Smooth muscle cell (in vitro differentiated cells): ENCODE measurements around the gene B4GALNT1. TPM values are rescaled to one million over a fixed set of nuclear protein-coding genes. Genes with fewer than 3 reads are reported as not detected.

ENCODE experiments used
- DNase-seq: peaks from one replicate; lab custom pipeline; 2025; ENCODE audit not compliant: unreplicated experiment; lab: John Stamatoyannopoulos, UW
- H2AFZ ChIP-seq: fragments of 200-600 bp; sonication (generic); 2 replicates; pipeline ENCODE4 v1.6.0; 2016; ENCODE audit warnings: antibody characterized with exemption, low read depth, mild to moderate bottlenecking
- H3F3A ChIP-seq: fragments of 200-600 bp; sonication (generic); 2 replicates; pipeline ENCODE4 v1.6.0; 2017; ENCODE audit warnings: antibody characterized with exemption, low read depth
- H3K27ac ChIP-seq: fragments of 200-600 bp; sonication (generic); 2 replicates; pipeline ENCODE4 v1.5.1; 2016; ENCODE audit warnings: low read depth, mild to moderate bottlenecking
- H3K27me3 ChIP-seq: fragments of 200-600 bp; sonication (generic); 2 replicates; pipeline ENCODE4 v1.6.1; 2016; ENCODE audit warnings: low read depth, mild to moderate bottlenecking
- H3K36me3 ChIP-seq: fragments of 200-600 bp; sonication (generic); 2 replicates; pipeline ENCODE4 v1.5.1; 2016; ENCODE audit warnings: low read depth
- H3K4me1 ChIP-seq: fragments of 200-600 bp; sonication (generic); 2 replicates; pipeline ENCODE4 v1.5.1; 2016; ENCODE audit warnings: low read depth
- H3K4me2 ChIP-seq: fragments of 200-600 bp; sonication (generic); 2 replicates; pipeline ENCODE4 v1.6.0; 2016; ENCODE audit warnings: mild to moderate bottlenecking
- H3K4me3 ChIP-seq: fragments of 200-600 bp; sonication (generic); 2 replicates; pipeline ENCODE4 v1.5.1; 2016; ENCODE audit warnings: mild to moderate bottlenecking
- H3K79me2 ChIP-seq: fragments of 200-600 bp; sonication (generic); 2 replicates; pipeline ENCODE4 v1.6.0; 2016; ENCODE audit warnings: low read depth, mild to moderate bottlenecking
- H3K9ac ChIP-seq: fragments of 200-600 bp; sonication (generic); 2 replicates; pipeline ENCODE4 v1.6.0; 2016; ENCODE audit warnings: low read depth
- H3K9me3 ChIP-seq: fragments of 200-600 bp; sonication (generic); replicated peaks from 2 replicates; pipeline ENCODE4 v1.5.1; 2016; ENCODE audit warnings: low read depth
- H4K20me1 ChIP-seq: fragments of 200-600 bp; sonication (generic); 2 replicates; pipeline ENCODE4 v1.6.0; 2016; ENCODE audit warnings: low read depth
- CTCF ChIP-seq: fragments of 200-600 bp; sonication (generic); IDR thresholded peaks from 2 replicates; pipeline ENCODE4 v1.5.1; 2017; ENCODE audit warnings: borderline replicate concordance, mild to moderate bottlenecking, antibody characterized with exemption; ENCODE audit not compliant: insufficient read depth, poor library complexity, severe bottlenecking
- WGBS: methylation state at CpG from one replicate; pipeline ENCODE4 v1.1.7; 2016; ENCODE audit warnings: low lambda C conversion rate; 5-methylcytosine and 5-hydroxymethylcytosine counted together
- polyA plus RNA-seq: library from polyadenylated mRNA; unstranded; fragments of >200 nt; fragmentation: Nextera tagmentation; extraction: Ambion mirVana; gene quantifications from 2 replicates; pipeline ENCODE4 v1.2.1, GENCODE V29; 2016
- total RNA-seq: library from RNA; depleted of rRNA; stranded (reverse); fragments of >200 nt; gene quantifications from 2 replicates; pipeline ENCODE4 v1.2.3, GENCODE V29; 2014

Gene B4GALNT1
- total and polyA plus RNA-seq, 2 experiments from 2014 or later = 1.8 to 5.6 TPM

DNA sequence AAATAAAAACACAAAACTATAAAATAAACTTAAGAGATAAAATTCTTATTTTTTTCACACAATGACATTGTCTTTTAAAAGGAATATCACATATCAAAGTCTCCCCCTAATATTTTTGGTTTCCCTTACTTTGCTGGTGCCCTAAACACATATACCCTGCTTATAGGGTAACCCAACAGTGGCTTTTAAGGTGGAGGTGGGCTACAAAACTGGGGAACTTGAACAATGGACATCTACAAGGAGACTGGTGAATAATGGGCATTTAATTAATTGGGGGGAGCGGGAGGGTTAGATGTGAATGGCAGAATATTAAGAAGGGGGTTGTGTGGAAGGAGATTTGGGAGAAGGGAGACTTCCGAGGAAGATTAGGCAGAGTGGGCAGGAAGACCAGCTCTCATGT is 9.6 kb downstream of the B4GALNT1 start:
- no peak overlapping the region for H3K9ac ChIP-seq
- 86% methylated on average over 2 of the region's 2 CpGs for WGBS
- peaks cover 16% of the 10 kb centered on the region for H3K4me1 ChIP-seq
- no peaks in the 10 kb centered on the region for H3K79me2 ChIP-seq
- H4K20me1 ChIP-seq = no peaks in the 10 kb centered on the region
- no peak overlapping the region for H3K4me2 ChIP-seq
- no peak for TF ChIP-seq CTCF
- H3K4me3 ChIP-seq = no peak overlapping the region
- H3K36me3 ChIP-seq = no peaks in the 10 kb centered on the region
- no peak overlapping the region for H3K27ac ChIP-seq
- H3K27me3 ChIP-seq = peaks cover 98% of the 10 kb centered on the region
- H3K9me3 ChIP-seq = no peaks in the 10 kb centered on the region
- H2AFZ ChIP-seq = no peak overlapping the region
- no peak for DNase-seq
- peaks cover 5% of the 10 kb centered on the region for H3F3A ChIP-seq

DNA sequence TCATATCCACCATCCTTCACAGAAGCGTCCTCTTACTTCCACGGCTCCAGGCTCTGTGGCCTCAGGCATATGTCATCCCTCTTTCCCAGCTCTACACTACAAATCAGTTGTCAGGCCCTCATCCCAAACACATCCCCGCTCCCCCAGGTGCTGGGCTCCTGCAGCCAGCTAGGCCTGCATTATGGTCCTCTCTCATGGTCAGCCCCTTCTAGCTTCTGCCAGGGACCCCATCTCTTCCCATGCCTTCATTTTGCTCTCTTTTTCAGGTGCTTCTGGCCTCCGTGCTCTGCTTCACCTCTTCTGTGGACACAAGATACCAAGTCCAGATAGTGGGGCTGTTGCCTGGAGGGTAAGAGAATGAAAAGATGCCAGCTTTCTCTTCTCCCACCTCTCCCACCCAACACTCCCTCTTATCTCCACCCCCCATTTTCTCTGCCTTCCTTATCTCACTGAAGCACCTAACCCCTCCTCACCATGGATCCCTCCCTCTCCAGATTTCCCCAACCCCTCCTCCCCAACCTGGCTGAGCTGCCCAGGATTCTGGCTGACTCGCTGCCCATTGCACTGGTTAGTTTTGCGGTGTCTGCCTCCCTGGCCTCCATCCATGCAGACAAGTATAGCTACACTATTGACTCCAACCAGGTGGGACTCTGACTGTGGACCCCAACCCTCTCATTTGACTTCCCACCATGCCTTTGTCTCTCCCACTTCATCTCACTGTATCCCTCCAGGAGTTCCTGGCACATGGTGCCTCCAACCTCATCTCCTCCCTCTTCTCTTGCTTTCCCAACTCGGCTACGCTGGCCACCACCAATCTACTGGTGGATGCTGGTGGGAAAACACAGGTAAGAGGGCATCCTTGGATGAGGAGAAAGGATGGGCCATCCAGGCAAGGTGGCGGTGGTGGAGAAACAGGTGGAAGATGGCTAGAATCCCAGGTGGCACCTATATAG is 10.4 kb downstream of the B4GALNT1 start:
- 88% methylated on average over 9 of the region's 9 CpGs for WGBS
- no peak overlapping the region for H3K9ac ChIP-seq
- TF ChIP-seq CTCF = no peak
- H3K4me2 ChIP-seq = no peak overlapping the region
- H3K36me3 ChIP-seq = no peaks in the 10 kb centered on the region
- no peak overlapping the region for H2AFZ ChIP-seq
- H3F3A ChIP-seq = peaks cover 9% of the 10 kb centered on the region
- peaks cover 97% of the 10 kb centered on the region for H3K27me3 ChIP-seq
- H3K79me2 ChIP-seq = no peaks in the 10 kb centered on the region
- H3K4me1 ChIP-seq = peaks cover 12% of the 10 kb centered on the region
- H3K27ac ChIP-seq = no peak overlapping the region
- H3K9me3 ChIP-seq = no peaks in the 10 kb centered on the region
- no peaks in the 10 kb centered on the region for H4K20me1 ChIP-seq
- no peak for DNase-seq
- H3K4me3 ChIP-seq = no peak overlapping the region

DNA sequence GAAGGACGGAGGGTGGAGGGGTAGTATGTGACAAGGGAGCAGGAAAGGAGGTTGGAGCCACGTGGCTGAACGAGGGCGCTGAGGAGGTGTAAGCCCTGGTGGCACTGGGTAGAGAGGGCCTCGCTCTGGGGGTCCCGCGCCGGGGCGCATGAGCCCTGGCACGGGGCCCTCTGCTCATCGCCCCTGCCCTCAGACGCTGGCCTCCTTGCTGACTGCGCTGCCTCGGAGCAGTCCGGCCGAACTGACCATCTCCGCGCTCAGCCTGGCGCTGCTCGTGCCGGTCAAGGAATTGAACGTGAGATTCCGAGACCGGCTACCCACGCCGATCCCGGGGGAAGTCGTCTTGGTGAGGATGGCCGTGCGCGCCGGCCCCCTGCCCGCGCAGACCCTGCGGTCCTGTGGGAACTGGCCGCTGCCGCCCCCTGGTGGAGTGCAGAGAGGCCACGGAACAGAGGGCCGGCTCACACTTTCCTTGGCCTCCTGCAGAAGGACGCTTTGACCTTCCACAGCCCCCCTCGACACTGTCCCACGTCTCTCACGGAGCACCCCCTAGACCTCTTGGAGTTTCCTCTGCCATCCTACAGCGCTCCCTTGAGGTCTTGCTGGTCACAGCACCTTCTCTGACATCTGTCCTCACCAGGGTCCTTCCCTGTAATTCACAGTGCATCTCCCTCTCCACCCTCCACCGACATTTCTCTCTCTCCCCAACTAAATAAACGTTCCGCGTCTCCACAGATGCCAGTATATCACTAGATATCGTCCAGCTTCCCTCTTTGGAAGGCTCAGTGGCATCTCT is 11.3 kb downstream of the B4GALNT1 start:
- H3K4me2 ChIP-seq = peak overlapping the region; percentile 98
- peaks cover 9% of the 10 kb centered on the region for H3F3A ChIP-seq
- no peaks in the 10 kb centered on the region for H3K79me2 ChIP-seq
- peaks cover 12% of the 10 kb centered on the region for H3K4me1 ChIP-seq
- no peak overlapping the region for H3K27ac ChIP-seq
- no peaks in the 10 kb centered on the region for H4K20me1 ChIP-seq
- no peaks in the 10 kb centered on the region for H3K9me3 ChIP-seq
- no peak for DNase-seq
- no peaks in the 10 kb centered on the region for H3K36me3 ChIP-seq
- no peak overlapping the region for H2AFZ ChIP-seq
- 3% methylated on average over 43 of the region's 49 CpGs for WGBS
- peak; percentile 91 for TF ChIP-seq CTCF
- H3K4me3 ChIP-seq = peak overlapping the region; percentile 55
- H3K9ac ChIP-seq = no peak overlapping the region
- peaks cover 92% of the 10 kb centered on the region for H3K27me3 ChIP-seq
